T-helper 22 cell (primary cell): ENCODE measurements around the gene BCAS4.
A peak's percentile ranks its signal among the peaks of the same experiment; 100 is the strongest.
"Not testable (repeated sequence)": the region's sequence is repeated elsewhere in the genome, so short reads cannot be mapped to it uniquely, and the experiment has no call there.

Experiments
- DNase-seq: peaks from one replicate; pipeline ENCODE4 v3.0.0-alpha.2; 2020; ENCODE audit warnings: low read depth

The BCAS4 gene

DNA sequence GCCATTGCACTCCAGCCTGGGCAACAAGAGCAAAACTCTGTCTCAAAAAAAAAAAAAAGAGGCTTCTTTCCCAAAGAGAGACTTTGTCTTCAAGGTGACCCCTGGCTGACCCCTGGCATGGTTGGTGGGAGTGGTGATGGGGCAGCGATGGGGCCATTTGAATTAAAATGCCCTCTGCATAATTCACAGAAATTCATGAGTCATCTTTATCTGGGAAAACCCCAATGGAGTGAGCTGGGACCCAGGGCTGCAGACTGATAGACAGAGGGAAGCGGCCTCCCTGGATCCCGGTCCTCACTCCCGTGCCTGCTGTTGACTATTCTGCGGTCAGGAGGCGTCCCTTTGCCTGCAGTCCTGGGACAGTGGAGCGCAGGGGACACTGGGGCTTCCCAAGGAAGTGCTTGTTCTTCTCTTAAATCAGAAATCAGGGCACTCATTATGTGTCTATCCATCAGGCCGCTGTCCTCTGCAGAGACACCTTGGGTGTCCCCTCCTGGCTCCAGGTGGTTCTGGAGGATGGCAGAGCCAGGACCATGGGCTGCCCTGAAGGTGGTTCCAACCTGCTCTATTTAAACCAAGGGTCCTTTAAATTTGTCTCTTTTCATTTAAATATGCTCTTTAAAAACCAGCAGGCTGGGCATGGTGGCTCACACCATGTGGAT lies 23.3 kb upstream of the BCAS4 start:
- DNase-seq: not testable (repeated sequence)

- no peak for DNase-seq
Measured at GRCh38 chr20:50772420-50773185, 22.3 kb upstream of the BCAS4 start.

GRCh38 chr20:50774515-50774914 lies 20.3 kb upstream of the BCAS4 start:
- no peak for DNase-seq

- no peak for DNase-seq
Measured at GRCh38 chr20:50776122-50776817, 18.6 kb upstream of the BCAS4 start.

GRCh38 chr20:50777373-50777772 lies 17.5 kb upstream of the BCAS4 start:
- DNase-seq: no peak

DNA sequence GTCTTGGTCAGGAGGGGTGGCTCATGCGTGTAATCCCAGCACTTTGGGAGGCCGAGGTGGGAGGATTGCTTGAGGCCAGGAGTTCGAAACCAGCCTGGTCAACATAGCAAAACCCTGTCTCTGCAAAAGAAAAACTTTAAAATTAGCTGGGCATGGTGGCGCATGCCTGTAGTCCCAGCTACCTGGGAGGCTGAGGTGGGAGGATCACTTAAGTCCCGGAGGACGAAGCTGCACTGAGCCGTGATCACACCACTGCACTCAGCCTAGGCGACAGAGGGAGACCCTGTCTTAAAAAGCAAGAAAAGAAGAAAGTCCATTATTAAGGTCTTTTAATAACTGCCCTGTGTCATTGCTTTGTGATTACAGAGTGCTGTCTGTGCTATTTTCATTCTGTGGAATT lies 15.9 kb upstream of the BCAS4 start:
- DNase-seq: not testable (repeated sequence)

- DNase-seq: no peak
Measured at GRCh38 chr20:50783390-50783789, 11.5 kb upstream of the BCAS4 start.

GRCh38 chr20:50783903-50784302 lies 11.0 kb upstream of the BCAS4 start:
- no peak for DNase-seq

DNA sequence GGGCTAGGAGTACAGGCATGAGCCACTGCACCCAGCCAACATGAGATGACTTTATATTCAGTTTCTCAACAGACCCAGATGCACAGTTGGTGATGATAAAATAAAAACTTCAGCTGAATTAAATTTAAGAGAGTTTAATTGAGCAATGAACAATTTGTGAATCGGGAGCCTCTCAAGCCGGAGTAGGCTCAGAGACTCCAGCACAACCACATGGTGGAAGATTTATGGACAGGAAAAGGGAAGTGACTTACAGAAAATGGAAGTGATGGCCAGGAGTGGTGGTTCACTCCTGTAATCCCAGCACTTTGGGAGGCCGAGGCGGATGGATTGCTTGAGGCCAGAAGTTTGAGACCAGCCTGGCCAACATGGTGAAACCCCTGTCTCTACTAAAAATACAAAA lies 10.4 kb upstream of the BCAS4 start:
- no peak for DNase-seq

DNA sequence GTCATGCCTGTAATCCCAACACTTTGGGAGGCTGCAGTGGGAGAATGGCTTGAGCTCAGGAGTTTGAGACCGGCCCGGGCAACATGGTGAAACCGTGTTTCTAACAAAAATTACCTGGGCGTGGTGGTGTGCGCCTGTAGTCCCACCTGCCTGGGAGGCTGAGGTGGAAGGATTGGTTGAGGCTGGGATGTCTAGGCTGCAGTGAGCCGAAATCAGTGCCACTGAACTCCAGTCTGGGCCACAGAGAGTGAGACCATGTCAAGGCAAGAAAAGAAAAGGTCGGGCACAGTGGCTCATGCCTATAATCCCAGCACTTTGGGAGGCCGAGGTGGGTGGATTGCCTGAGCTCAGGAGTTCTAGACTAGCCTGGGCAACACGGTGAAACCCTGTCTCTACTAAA lies 8.2 kb upstream of the BCAS4 start:
- DNase-seq: no peak

DNA sequence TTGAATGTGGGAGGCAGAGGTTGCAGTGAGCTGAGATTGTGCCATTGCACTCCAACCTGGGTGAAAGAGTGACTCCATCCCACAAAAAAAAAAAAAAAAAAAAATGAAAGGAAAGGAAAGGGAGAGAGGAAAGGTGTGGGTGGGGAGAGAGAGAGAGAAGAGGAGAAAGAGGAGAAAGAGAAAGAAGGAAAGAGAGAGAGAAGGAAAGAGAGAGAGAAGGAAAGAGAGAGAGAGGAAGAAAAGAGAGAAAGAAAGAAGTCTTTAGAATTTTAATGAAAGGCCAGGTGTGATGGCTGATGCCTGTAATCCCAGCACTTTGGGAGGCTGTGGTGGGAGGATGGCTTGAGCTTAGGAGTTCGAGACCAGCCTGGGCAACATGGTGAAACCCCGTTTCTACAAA lies 7.7 kb upstream of the BCAS4 start:
- no peak for DNase-seq

DNA sequence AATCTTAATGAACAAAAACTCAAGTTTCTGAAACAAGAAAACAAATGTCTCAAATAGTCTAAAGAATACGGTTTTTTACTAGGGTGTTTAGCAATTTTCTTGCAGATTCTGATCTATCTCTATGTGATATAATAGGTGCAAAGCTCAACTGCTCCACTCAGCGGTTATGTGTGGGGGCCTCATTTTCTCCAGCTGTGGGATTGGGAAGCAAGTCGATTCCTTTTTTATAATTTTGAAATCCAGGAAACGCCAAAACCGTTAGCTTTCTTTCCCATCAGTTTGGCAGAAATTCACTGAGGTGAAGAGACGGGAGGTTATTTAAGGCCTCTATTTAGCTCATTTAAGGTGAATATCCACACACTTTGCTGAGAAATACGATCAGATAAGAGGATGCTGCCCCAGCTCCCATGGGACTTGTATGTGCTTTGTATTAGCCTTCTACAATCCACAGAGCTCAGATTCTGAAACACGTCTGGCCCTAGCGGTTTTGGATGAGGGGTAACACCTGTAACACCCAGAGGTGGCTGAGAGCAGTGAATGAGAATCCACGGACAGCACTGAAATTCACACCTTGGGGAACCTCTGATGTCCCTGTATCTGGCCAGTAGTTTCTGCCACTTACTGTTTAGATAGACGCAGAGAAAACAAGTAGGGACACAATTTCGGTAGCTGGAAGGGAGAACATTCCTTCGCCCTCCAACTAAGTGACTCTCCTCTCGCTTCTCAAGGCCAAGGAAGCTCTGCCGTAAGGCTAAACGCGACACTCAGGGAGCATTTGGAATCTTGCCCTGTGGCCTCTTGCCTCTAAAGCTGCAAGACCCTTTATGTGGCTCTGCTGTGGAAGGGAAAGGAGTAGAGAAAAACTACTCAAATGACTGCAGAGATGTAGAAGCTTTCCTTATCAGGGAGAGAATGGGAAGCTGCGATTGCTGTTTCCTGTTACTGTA lies 6.5 kb upstream of the BCAS4 start:
- DNase-seq: no peak

GRCh38 chr20:50789968-50790650 lies 4.8 kb upstream of the BCAS4 start:
- no peak for DNase-seq

GRCh38 chr20:50790651-50791277 lies 4.1 kb upstream of the BCAS4 start:
- DNase-seq: peak; percentile 35

GRCh38 chr20:50792708-50793574 lies 1.9 kb upstream of the BCAS4 start:
- DNase-seq: no peak

DNA sequence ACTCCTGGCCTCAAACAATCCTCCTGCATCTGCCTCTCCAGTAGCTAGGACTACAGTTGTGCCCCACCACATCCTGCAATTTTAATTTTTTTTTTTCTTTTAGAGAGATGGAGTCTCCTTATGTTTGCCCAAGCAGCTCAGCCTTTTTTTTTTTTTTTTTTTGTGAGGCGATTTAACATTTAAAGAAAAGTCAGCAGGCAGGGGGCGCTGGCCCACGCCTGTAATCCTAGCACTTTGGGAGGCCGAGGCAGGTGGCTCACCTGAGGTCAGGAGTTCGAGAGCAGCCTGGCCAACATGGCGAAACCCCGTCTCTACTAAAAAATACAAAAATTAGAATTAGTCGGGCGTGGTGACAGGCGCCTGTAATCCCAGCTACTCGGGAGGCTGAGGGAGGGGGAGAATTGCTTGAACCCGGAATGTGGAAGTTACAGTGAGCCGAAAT lies 1.3 kb upstream of the BCAS4 start:
- DNase-seq: not testable (repeated sequence)

- DNase-seq: no peak
Measured at GRCh38 chr20:50794181-50794845, 548 bp upstream of the BCAS4 start.

- DNase-seq: no peak
Measured at GRCh38 chr20:50797142-50797541, 2.3 kb downstream of the BCAS4 start.

- no peak for DNase-seq
Measured at GRCh38 chr20:50798650-50799049, 3.8 kb downstream of the BCAS4 start.
